Memory B cell (primary cell): ENCODE data around the gene SEC22C.

Experiments used
- ATAC-seq: fragments of 150-1000 bp; cut with Tn5 transposase; 2 replicates; pipeline ENCODE4 v1.10.0; 2021; ENCODE audit warnings: low read depth, mild to moderate bottlenecking, moderate library complexity
- DNase-seq, 2 donors: peaks; one replicate each; pipeline ENCODE4 v3.0.0; 2022; ENCODE audit warnings: low spot score in 2 of 2
- H3K27ac Mint-ChIP-seq: one replicate; pipeline ENCODE4 v1.8.0; 2022; ENCODE audit warnings: mild to moderate bottlenecking, moderate library complexity, mixed read lengths
- H3K27me3 Mint-ChIP-seq: one replicate; pipeline ENCODE4 v1.8.0; 2022; ENCODE audit warnings: mixed read lengths
- H3K36me3 Mint-ChIP-seq: one replicate; pipeline ENCODE4 v1.8.0; 2022; ENCODE audit warnings: mild to moderate bottlenecking, mixed read lengths
- H3K4me1 Mint-ChIP-seq: one replicate; pipeline ENCODE4 v1.8.0; 2022; ENCODE audit warnings: mixed read lengths
- H3K4me3 Mint-ChIP-seq: one replicate; pipeline ENCODE4 v1.8.0; 2022; ENCODE audit warnings: mild to moderate bottlenecking, moderate library complexity, mixed read lengths
- H3K9me3 Mint-ChIP-seq: one replicate; pipeline ENCODE4 v1.8.0; 2022; ENCODE audit warnings: mixed read lengths

Gene SEC22C

GRCh38 chr3:42499478-42499871, 82.3 kb downstream of the SEC22C start:
- H3K36me3 Mint-ChIP-seq: no peaks in the 10 kb centered on the region
- no peak overlapping the region for H3K4me3 Mint-ChIP-seq
- H3K27ac Mint-ChIP-seq: no peak overlapping the region
- DNase-seq (no peak), ATAC-seq (no peak)
- peaks cover 12% of the 10 kb centered on the region for H3K27me3 Mint-ChIP-seq
- H3K4me1 Mint-ChIP-seq: peaks cover 14% of the 10 kb centered on the region
- no peaks in the 10 kb centered on the region for H3K9me3 Mint-ChIP-seq

GRCh38 chr3:42498791-42499477, 82.8 kb downstream of the SEC22C start:
- Mint-ChIP-seq H3K27ac (no peak overlapping the region), H3K4me3 (no peak overlapping the region), H3K9me3 (no peaks in the 10 kb centered on the region), H3K27me3 (peaks cover 12% of the 10 kb centered on the region), H3K4me1 (peaks cover 14% of the 10 kb centered on the region), H3K36me3 (no peaks in the 10 kb centered on the region)
- DNase-seq (no peak), ATAC-seq (no peak)

GRCh38 chr3:42498034-42498433, 83.7 kb downstream of the SEC22C start:
- no peak for DNase-seq
- ATAC-seq: no peak
- H3K36me3 Mint-ChIP-seq: no peaks in the 10 kb centered on the region
- H3K27me3 Mint-ChIP-seq: peaks cover 12% of the 10 kb centered on the region
- no peak overlapping the region for H3K4me3 Mint-ChIP-seq
- no peak overlapping the region for H3K27ac Mint-ChIP-seq
- no peaks in the 10 kb centered on the region for H3K9me3 Mint-ChIP-seq
- peaks cover 10% of the 10 kb centered on the region for H3K4me1 Mint-ChIP-seq
